Gastrocnemius medialis (tissue), 4 donors: ENCODE data around the gene PHKB. TPM values are rescaled to one million over a fixed set of nuclear protein-coding genes. Genes with fewer than 3 reads are reported as not detected.
"Not testable (repeated sequence)": the region's sequence is repeated elsewhere in the genome, so short reads cannot be mapped to it uniquely, and the experiment has no call there.

ENCODE experiments used
- ATAC-seq, 2 donors: fragments of 150-250 bp; one replicate each; pipeline ENCODE4 v1.9.1; 2016
- DNase-seq, 2 donors: peaks; one replicate each; pipeline ENCODE4 v3.0.0-alpha.2; 2019
- H3K27ac ChIP-seq, 4 donors: fragments of 200-600 bp; sonication (generic); 1 replicate in 1 of 4; 2 replicates in 3 of 4; pipeline ENCODE4 v1.5.1; 2016 to 2018; ENCODE audit warnings: mild to moderate bottlenecking in 2 of 4, moderate library complexity in 1 of 4
- H3K27me3 ChIP-seq, 3 donors: fragments of 200-600 bp; sonication (generic) in 2 of 3; 1 replicate in 1 of 3; 2 replicates in 2 of 3; pipeline versions ENCODE4 v1.5.1 to v1.6.0; 2016 to 2019; ENCODE audit warnings: mild to moderate bottlenecking in 1 of 3, moderate library complexity in 1 of 3
- H3K36me3 ChIP-seq, 2 donors: fragments of 200-600 bp; sonication (generic) in 1 of 2; one replicate each; pipeline ENCODE4 v1.5.1; 2017 to 2018
- H3K4me1 ChIP-seq, 2 donors: fragments of 200-600 bp; sonication (generic) in 1 of 2; one replicate each; pipeline ENCODE4 v1.5.1; 2016 to 2017; ENCODE audit warnings: mild to moderate bottlenecking in 2 of 2
- H3K4me3 ChIP-seq, 4 donors: fragments of 200-600 bp; sonication (generic) in 3 of 4; 1 replicate in 1 of 4; 2 replicates in 3 of 4; pipeline ENCODE4 v1.5.1; 2016 to 2019; ENCODE audit warnings: mild to moderate bottlenecking in 2 of 4
- H3K9me3 ChIP-seq, 3 donors: fragments of 200-600 bp; sonication (generic) in 2 of 3; 1 replicate in 1 of 3; 2 replicates in 2 of 3; pipeline ENCODE4 v1.5.1; 2016 to 2019
- POLR2A ChIP-seq, 2 donors: fragments of 450-650 bp; IDR thresholded peaks; one replicate each; pipeline ENCODE4 v1.6.1; 2017; ENCODE audit warnings: antibody characterized with exemption in 2 of 2, mild to moderate bottlenecking in 2 of 2, moderate library complexity in 2 of 2
- in situ Hi-C, 4 donors: fragments of 200-750 bp; cut with MboI; loops; one replicate each; pipeline versions ENCODE4 v1.15.0 to v1.8.0; 2017; ENCODE audit warnings: low sequenced_read_pairs in 4 of 4
- intact Hi-C: fragments of 100-400 bp; cut with DNase I; formaldehyde crosslinking; loops from one replicate; pipeline ENCODE4 v1.15.1; 2023; ENCODE audit warnings: low total_unique reads
- total RNA-seq, 4 donors: library from RNA; depleted of rRNA; stranded (reverse); fragments of >200 nt; gene quantifications; one replicate each; pipeline versions ENCODE4 v1.1.0 to v1.2.3, GENCODE V29; 2016
- TF ChIP-seq, protein P1 (sequence below), 5 experiments: fragments of 450-650 bp in 3 of 5; fragments of 200-600 bp in 2 of 5; sonication (generic) in 2 of 5; IDR thresholded peaks in 4 of 5; conservative IDR thresholded peaks in 1 of 5; 1 replicate in 4 of 5; 2 replicates in 1 of 5; pipeline ENCODE4 v1.5.1; 2016 to 2019; ENCODE audit warnings: antibody characterized with exemption in 5 of 5, mild to moderate bottlenecking in 3 of 5, moderate library complexity in 3 of 5

Gene PHKB
- total RNA-seq, 4 donors from 2014 or later = 61.0 to 91.6 (median 79.8) TPM

DNA sequence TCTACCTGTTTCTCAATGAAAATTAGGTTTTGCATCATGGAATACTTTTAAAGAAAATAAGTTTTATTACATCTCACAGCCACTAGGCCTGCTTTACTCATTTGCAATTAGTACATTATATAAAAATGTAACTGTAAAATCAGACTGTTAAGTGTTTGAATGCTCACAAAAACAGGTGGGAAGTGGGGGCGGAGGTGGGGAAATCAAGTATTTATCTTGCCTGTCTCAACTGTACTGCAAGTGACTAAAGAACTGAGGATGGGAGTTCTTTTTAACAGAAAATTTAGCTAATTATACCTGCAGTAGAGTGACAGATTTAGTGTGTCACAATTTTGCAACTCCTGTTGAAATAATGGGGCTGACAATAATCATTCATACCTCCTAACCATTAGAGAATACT lies 34.3 kb upstream of the PHKB start:
- Histone ChIP-seq H3K4me1 (no peaks in the 10 kb centered on the region), H3K27me3 (no peaks in the 10 kb centered on the region), H3K4me3 (no peak overlapping the region), H3K27ac (no peak overlapping the region), H3K9me3 (no peaks in the 10 kb centered on the region), H3K36me3 (peaks cover 3 to 39% of the 10 kb centered on the region in 2 donors)
- no peak for TF ChIP-seq POLR2A (IDR thresholded peaks at IDR 0.05)
- TF ChIP-seq, protein P1, sequence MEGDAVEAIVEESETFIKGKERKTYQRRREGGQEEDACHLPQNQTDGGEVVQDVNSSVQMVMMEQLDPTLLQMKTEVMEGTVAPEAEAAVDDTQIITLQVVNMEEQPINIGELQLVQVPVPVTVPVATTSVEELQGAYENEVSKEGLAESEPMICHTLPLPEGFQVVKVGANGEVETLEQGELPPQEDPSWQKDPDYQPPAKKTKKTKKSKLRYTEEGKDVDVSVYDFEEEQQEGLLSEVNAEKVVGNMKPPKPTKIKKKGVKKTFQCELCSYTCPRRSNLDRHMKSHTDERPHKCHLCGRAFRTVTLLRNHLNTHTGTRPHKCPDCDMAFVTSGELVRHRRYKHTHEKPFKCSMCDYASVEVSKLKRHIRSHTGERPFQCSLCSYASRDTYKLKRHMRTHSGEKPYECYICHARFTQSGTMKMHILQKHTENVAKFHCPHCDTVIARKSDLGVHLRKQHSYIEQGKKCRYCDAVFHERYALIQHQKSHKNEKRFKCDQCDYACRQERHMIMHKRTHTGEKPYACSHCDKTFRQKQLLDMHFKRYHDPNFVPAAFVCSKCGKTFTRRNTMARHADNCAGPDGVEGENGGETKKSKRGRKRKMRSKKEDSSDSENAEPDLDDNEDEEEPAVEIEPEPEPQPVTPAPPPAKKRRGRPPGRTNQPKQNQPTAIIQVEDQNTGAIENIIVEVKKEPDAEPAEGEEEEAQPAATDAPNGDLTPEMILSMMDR (IDR thresholded peaks at IDR 0.05 in 4 of 5, conservative IDR thresholded peaks at IDR 0.05 in 1 of 5) = no peak
- DNase-seq = no peak
- ATAC-seq = no peak
- in situ Hi-C loops (no loop called here), intact Hi-C loops (no loop called here)

DNA sequence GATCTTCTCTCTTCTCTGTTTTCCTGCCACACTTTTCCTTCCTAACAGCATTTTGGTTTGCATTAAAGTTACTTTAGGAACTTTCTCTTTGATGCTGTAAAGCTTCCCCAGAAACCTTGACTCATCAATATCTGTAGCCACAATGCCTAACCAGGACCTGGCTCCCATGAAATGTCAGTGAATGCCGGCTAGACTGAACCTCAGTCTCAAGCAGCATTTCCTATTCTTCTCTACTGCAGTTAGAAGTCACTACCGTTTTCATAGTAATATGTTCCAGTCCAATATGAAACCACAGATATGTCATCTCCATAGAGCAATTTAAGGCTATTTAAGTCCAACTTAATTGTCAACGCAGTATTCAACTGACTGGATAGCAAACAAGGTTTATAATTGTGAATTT lies 29.2 kb upstream of the PHKB start:
- intact Hi-C loops = no loop called here
- Histone ChIP-seq H3K4me1 (no peaks in the 10 kb centered on the region), H3K36me3 (peaks cover 0 to 15% of the 10 kb centered on the region in 2 donors), H3K4me3 (no peak overlapping the region), H3K9me3 (no peaks in the 10 kb centered on the region), H3K27me3 (no peaks in the 10 kb centered on the region), H3K27ac (no peak overlapping the region)
- ATAC-seq (no peak), DNase-seq (no peak)
- TF ChIP-seq, protein P1 (IDR thresholded peaks at IDR 0.05 in 4 of 5, conservative IDR thresholded peaks at IDR 0.05 in 1 of 5) = no peak
- in situ Hi-C loops = no loop called here

DNA sequence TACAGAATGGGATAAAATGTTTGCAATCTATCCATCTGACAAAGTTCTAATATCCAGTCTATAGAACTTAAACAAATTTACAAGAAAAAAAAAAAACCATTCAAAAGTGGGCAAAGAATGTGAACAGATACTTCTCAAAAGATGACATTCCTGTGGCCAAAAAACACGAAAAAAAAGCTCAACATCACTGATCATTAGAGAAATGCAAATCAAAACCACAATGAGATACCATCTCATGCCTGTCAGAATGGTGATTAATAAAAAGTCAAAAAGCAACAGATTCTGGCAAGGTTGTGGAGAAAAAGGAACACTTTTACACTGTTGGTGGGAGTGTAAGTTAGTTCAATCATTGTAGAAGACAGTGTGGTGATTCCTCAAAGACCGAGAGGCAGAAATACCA lies 26.9 kb upstream of the PHKB start:
- H3K9me3 ChIP-seq, DNase-seq, ATAC-seq, in situ Hi-C loops, H3K4me3 ChIP-seq, H3K27ac ChIP-seq, intact Hi-C loops, H3K4me1 ChIP-seq, H3K36me3 ChIP-seq, H3K27me3 ChIP-seq: not testable (repeated sequence)

DNA sequence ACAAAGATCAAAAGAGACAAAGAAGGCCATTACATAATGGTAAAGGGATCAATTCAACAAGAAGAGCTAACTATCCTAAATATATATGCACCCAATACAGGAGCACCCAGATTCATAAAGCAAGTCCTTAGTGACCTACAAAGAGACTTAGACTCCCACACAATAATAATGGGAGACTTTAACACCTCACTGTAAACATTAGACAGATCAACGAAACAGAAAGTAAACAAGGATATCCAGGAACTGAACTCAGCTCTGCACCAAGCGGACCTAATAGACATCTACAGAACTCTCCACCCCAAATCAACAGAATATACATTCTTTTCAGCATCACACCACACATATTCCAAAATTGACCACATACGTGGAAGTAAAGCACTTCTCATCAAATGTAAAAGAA lies 21.1 kb upstream of the PHKB start:
- H3K4me3 ChIP-seq, H3K9me3 ChIP-seq, H3K27ac ChIP-seq, H3K27me3 ChIP-seq, H3K4me1 ChIP-seq, ATAC-seq, DNase-seq, H3K36me3 ChIP-seq, intact Hi-C loops, in situ Hi-C loops: not testable (repeated sequence)

DNA sequence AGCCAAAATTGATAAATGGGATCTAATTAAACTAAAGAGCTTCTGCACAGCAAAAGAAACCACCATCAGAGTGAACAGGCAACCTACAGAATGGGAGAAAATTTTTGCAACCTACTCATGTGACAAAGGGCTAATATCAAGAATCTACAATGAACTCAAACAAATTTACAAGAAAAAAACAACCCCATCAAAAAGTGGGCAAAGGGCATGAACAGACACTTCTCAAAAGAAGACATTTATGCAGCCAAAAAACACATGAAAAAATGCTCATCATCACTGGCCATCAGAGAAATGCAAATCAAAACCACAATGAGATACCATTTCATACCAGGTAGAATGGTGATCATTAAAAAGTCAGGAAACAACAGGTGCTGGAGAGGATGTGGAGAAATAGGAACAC lies 18.2 kb upstream of the PHKB start:
- H3K36me3 ChIP-seq, intact Hi-C loops, H3K4me1 ChIP-seq, in situ Hi-C loops, H3K9me3 ChIP-seq, H3K27me3 ChIP-seq, H3K27ac ChIP-seq, H3K4me3 ChIP-seq, DNase-seq, ATAC-seq: not testable (repeated sequence)

DNA sequence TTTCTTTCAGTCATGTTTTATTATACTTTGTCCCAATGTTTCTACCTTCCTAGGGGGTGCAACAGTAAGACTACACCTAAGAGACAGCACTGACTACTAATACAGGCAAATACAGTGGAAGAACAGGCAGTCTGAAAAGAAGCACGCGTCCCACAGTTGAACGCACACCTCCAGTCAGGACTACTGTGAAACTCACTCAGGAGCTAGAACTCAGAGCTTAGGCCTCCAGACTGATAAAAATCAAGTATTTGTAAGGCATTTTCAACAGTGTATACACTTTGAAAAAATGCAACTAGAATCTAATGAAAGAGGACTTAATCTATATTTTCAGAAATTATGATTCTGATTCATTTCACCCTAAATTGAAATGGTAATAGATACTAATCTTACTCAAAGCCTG lies 14.7 kb upstream of the PHKB start:
- H3K9me3 ChIP-seq = no peaks in the 10 kb centered on the region
- no peak for TF ChIP-seq POLR2A (IDR thresholded peaks at IDR 0.05)
- TF ChIP-seq, protein P1 (IDR thresholded peaks at IDR 0.05 in 4 of 5, conservative IDR thresholded peaks at IDR 0.05 in 1 of 5) = no peak
- H3K36me3 ChIP-seq = peaks cover 0 to 19% of the 10 kb centered on the region in 2 donors
- no peaks in the 10 kb centered on the region for H3K27me3 ChIP-seq
- ATAC-seq = no peak
- H3K27ac ChIP-seq = no peak overlapping the region
- in situ Hi-C loops = no loop called here
- intact Hi-C loops = no loop called here
- no peak overlapping the region for H3K4me3 ChIP-seq
- DNase-seq = no peak
- H3K4me1 ChIP-seq = no peaks in the 10 kb centered on the region
